Pulmonary artery endothelial cell (primary cell): ENCODE data around the gene VWC2L. TPM values are rescaled to one million over a fixed set of nuclear protein-coding genes. Genes with fewer than 3 reads are reported as not detected.

Source experiments
- DNase-seq: peaks from one replicate; pipeline ENCODE4 v3.0.0-alpha.2; 2011; ENCODE audit warnings: low read depth, low spot score
- total RNA-seq: library from RNA; depleted of rRNA; stranded (reverse); fragments of >200 nt; gene quantifications from 2 replicates; pipeline ENCODE4 v1.2.3, GENCODE V29; 2014

VWC2L gene
- total RNA-seq, 1 donor from 2014 or later = not detected

DNA sequence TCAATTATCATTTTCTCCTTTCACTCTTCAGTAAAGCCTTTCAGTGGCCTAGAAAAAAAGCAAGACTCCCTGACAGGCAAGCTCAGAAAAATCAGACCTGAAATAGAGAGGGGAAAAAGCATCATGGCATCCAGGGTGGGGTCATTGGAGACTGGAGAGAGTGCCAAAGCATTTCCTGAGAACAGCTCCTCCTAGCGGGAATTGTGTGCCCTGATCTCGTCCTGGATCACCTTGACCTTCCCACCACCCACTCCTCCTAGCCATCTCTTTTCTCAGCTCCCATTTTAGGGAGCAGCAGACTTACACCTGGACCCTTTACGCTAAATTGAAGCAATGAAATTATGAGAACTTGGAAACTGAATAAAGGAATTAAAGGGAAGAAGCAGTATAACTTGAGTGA, 176.6 kb downstream of the VWC2L start:
- no peak for DNase-seq

GRCh38 chr2:214591366-214591765, 180.5 kb downstream of the VWC2L start:
- no peak for DNase-seq

DNA sequence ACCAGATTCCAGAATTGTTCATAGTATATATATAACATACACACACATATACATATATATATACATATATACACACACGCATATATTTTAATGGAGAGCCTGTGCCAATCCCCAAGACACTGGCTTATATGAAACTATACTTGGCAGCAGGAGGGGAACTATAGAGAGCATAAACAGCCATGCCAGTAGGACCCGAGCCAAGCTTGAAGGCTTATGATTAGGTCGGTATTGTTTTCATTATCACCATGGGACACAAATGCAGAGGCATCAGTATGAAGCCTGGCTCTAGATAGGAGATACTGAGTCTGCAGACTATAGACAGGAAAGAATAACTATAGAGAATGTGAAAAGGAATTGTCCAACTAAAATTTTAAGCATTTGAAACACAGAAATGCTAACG, 181.2 kb downstream of the VWC2L start:
- DNase-seq = no peak

- no peak for DNase-seq
Observed at GRCh38 chr2:214593727-214594126, 182.9 kb downstream of the VWC2L start.

- no peak for DNase-seq
Observed at GRCh38 chr2:214601852-214602633, 191.2 kb downstream of the VWC2L start.

DNA sequence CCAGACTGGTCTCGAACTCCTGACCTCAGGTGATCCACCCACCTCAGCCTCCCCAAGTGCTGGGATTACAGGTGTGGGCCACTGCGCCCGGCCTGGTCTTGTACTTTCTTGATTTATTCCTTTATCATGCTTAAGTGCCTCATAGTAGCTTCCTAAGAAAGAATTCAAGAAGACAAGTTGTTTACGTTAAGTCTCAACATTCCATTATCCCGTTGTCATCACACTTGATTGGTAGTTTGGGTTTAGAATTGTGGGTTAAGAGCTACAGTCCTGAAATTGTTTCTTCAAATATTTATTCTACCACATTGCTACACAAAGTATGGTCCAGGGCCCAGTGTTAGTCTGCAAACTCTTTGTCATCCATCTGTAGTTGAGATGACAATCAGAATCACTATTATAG, 194.0 kb downstream of the VWC2L start:
- no peak for DNase-seq

DNA sequence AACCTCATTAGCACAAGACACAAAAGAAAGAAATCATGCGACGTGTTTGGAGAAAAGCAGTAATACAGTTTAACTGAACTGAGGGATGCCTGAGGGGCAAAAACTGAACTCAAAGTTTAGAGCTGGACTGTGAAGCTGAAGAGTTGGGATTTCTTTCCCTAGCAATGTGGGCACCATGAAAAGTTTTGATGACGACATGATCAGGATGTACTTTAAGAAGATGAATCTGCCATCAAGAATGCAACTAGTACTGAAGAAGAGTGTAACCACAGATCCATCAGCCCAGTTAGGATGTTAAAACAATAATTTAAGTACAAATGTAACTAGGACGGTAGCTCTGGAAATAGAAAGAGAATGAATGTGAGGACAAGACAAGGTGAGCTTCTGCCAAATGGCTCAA, 196.2 kb downstream of the VWC2L start:
- DNase-seq = no peak

DNA sequence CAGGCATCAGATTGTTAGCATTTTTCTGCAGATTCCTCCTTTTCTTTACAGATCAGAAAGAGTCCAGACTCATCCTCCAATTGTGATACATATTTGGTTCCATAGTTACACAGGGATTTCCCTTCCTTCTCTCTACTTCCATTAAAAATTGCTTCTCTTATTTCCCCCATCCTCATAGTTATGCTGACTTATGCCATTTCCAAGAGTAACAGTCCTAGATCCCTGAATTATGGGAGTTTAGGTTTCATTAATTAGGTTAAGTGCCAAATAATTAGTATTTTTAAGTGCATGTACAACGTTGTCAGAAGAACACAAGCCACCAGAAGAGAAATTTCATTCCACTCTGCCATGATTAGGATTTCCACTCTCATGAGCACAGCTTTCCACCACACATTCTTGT, 200.2 kb downstream of the VWC2L start:
- DNase-seq = no peak

- DNase-seq = no peak
Observed at GRCh38 chr2:214624166-214624760, 213.4 kb downstream of the VWC2L start.

- no peak for DNase-seq
Observed at GRCh38 chr2:214628091-214628490, 217.2 kb downstream of the VWC2L start.
